GM19099 (cell line): ENCODE data around the gene TMEM208.

Experiments
- POLR2A ChIP-seq: IDR thresholded peaks from 3 replicates; pipeline ENCODE4 v1.6.1; 2011; ENCODE audit warnings: low read depth; ENCODE audit not compliant: insufficient read length; ENCODE audit errors: extremely low read depth

Gene TMEM208

DNA sequence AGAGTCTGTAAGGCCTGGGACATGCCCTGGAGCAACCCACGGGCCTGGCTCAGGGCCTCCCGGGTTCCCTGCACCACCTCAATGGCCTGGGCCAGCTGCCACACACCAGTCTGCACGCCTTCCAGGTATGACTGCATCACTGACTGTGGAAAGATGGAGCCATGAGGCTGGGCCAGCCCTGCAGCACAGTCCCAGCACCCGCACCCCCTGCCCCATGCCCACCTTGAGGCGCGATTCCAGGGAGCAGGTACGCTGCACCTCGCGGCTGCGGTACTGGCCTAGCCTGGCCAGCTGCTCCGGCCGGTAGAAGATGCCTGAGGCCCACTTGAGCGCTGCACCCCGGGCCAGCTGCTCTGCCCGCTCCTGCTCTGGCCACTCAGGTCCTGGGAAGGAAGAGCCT, 38.1 kb upstream of the TMEM208 start:
- no peak for TF ChIP-seq POLR2A

DNA sequence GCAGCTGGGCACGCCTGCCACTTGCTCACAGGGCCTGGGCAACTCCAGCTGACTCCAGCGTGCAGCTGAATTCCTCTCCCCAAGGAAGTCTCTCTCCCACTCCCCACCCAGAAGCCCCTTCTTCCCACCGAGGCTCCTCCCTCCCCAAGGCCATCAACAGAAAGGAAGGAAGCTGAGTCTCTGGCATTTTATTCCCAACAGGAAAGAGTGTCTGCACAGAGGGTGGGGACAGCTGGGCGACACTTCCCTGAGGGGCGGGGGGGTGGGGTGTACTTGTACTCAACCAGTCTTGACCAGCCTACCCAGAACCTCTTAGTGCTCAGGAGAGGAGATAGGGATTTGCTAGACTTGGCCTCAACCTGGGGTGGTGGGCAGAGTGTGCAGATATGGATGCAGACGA, 36.9 kb upstream of the TMEM208 start, which contains the start of gene EXOC3L1:
TSS of gene EXOC3L1 (minus strand) at position 96 of the 400 bp plus-strand sequence. CDS start 460 bp downstream, outside the sequence.
- TF ChIP-seq POLR2A: no peak

DNA sequence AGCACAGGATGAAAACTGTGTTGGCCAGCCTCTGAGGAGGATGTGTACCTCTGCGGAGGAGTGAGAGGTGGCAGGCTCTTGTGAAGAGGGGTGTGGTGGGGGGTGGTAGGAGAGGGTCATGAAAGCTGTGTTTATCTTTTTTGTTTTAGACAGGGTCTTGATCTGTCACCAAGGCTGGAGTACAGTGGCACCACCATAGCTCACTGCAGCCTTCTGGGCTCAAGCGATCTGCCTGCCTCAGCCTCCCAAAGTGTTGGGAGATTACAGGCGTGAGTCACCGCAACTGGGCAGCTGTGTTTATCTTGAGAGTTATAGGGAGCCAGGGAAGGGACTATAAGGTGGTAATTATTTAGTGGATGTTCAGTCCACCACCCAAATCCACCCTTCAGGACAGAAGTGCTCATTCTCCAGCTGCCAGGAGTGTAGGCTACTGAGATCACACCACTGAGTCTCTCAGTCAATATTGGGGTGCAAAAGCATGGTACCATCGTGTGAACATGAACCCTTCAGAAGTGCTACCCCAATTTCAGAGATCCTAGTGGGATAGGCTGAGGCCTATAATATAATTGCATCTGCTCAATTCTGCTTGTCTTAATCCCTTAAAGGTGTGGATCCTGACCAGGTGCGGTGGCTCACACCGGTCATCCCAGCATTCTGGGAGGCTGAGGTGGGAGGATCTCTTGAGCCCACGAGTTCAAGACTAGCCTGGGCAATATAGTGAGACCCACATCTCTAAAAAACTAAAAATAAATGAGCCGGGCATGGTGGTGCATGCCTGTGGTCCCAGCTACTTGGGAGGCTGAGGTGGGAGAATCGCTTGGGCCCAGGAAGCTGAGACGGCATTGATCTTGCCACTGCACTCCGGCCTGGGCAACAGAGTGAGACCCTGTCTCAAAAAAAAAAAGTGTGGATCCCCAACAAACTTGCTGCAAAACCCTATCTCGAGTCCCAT, 36.2 kb upstream of the TMEM208 start:
- no peak for TF ChIP-seq POLR2A

- no peak for TF ChIP-seq POLR2A
Measured at GRCh38 chr16:67191411-67191994, 35.4 kb upstream of the TMEM208 start.

GRCh38 chr16:67191995-67192681, 34.8 kb upstream of the TMEM208 start, which contains the start of gene E2F4:
Gene E2F4, plus strand, starts transcription at chr16:67192155. Its CDS starts 73 bp downstream, at chr16:67192228.
- TF ChIP-seq POLR2A: peak; percentile 86

GRCh38 chr16:67192781-67193361, 34.1 kb upstream of the TMEM208 start:
- TF ChIP-seq POLR2A: no peak

GRCh38 chr16:67193536-67193935, 33.4 kb upstream of the TMEM208 start:
- TF ChIP-seq POLR2A: no peak

DNA sequence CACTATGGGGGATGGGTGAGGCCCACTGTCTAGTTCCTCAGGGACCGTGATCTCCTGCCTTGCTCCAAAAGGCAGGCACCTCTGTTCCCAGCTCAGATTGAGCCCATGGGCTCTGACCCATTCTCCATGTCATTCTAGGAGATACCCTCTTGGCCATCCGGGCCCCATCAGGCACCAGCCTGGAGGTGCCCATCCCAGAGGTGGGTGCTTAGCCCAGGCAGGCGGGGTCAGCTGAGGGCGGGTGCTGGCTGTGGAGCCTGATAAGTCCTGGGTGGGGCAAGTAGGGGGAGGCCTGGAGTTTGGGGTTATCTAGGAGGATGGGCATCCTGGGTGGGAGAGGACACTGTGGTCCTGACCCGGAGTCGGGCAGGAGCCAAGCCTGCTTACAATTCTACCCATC, 32.7 kb upstream of the TMEM208 start:
- TF ChIP-seq POLR2A: no peak

GRCh38 chr16:67195676-67196075, 31.3 kb upstream of the TMEM208 start:
- TF ChIP-seq POLR2A: no peak

DNA sequence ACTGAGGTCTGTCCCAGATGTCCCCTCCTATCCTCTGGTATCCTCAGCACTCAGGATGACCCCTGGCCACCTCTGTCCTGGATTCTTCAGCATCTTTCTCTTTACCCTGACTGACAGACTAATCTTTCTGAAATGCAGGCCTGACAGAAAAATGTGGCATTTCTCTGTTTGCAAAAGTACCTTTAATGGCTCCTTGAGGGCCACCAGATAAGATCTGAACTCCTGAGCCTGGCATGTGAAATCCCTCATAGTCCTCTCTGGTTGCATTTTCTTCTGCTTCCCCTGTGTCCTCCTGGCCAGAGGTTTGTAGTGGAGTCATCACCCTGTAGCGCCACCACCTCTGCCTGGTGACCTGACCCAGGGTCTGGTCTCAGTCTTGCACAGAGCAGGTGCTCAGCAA, 30.0 kb upstream of the TMEM208 start:
- TF ChIP-seq POLR2A: no peak

GRCh38 chr16:67197704-67198103, 29.2 kb upstream of the TMEM208 start:
- TF ChIP-seq POLR2A: no peak

GRCh38 chr16:67198238-67198734, 28.6 kb upstream of the TMEM208 start:
- no peak for TF ChIP-seq POLR2A

DNA sequence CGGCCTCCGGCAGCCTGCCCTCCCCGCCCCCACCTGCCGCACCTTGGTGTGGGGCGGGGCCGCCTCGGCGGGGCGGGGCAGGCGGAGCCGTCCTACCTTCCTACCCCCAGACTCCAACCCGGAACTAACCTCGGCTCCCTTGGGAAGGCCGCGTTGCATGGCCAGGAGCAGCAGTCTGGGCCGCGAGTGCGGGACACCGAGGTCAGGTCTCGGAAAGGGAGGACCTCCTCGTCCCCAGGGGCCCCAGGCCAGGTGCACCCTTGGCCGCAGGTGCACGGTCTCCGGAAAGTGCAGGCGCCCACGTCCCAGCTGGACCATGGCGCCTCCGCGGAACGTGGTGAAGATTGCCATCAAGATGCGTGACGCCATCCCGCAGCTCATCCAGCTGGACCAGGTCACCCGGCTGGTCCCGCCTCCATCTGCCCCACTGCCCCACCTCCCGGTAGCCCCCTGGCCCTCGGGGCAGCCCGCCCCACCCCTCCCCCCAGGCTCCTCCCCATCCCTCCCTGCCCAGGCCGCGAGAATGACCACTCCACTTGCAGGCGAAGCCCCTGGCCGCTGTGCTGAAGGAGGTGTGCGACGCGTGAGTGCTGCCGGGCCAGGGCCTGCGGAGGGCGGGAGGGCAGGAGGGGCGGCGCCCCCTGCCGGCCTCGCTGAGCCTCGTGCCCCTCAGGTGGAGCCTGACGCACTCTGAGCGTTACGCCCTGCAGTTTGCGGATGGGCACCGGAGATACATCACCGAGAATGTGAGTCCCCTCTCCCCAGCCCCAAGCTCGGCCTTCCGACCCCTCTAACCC, 27.7 kb upstream of the TMEM208 start, which contains the start of gene ELMO3:
TSS of gene ELMO3 (plus strand) at position 121 of the 797 bp plus-strand sequence. CDS start at position 317, 196 bp downstream.
- TF ChIP-seq POLR2A: no peak

- TF ChIP-seq POLR2A: no peak
Measured at GRCh38 chr16:67199808-67200198, 27.1 kb upstream of the TMEM208 start.
